GM18870 (cell line): ENCODE measurements around the gene CANX.
A peak's percentile ranks its signal among the peaks of the same experiment; 100 is the strongest.
"Not testable (repeated sequence)": the region's sequence is repeated elsewhere in the genome, so short reads cannot be mapped to it uniquely, and the experiment has no call there.

Experiments
- ATAC-seq: cut with Tn5 transposase; IDR thresholded peaks from one replicate; pipeline ENCODE4 v1.9.1; 2021; ENCODE audit warnings: moderate library complexity; ENCODE audit not compliant: unreplicated experiment

The CANX gene

DNA sequence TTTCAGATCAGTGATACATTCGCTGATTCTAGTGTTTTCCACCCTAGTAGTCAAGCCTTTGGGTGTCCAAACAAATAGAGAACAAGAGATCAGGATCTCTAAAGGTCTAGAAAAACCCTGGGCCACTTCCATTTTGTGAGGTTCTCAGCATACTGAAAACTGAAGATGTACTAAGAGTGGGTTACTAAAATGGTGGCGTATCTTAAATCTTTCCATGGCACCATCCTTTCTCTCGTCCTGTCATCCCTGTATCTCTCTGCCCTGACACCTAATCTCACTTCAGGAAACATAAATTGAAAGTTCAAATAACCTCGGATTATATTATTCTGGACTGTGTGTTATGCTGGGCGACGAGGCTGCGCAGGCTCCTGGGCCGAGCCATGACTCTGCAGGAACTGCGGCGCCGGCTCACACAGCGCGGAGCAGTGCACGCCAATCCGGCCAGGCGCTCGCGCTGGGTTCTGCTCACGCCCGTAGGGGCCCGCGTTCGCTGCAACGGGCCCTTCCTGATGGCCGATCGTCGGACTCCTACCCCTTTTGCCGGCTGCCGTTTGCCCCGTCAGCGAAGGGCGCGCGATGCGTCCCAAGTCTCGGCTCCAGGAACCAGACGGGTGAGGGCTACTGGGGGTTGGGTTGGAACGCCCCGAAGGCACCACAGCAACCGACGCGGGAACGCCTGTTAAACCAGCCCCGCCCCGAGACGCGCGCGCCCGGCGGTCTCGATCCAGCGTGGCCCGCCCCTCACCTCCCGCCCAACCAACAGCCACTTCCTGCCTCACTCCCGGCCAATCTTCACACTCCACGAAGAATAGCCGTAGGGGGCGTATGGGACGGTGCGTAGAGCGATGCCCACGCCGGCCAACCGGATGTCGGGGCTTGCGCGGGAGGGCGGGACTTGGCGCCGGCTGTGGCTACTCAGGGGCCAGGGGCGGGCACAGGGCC, 503 bp upstream of the CANX start:
- peak; percentile 81 for ATAC-seq

DNA sequence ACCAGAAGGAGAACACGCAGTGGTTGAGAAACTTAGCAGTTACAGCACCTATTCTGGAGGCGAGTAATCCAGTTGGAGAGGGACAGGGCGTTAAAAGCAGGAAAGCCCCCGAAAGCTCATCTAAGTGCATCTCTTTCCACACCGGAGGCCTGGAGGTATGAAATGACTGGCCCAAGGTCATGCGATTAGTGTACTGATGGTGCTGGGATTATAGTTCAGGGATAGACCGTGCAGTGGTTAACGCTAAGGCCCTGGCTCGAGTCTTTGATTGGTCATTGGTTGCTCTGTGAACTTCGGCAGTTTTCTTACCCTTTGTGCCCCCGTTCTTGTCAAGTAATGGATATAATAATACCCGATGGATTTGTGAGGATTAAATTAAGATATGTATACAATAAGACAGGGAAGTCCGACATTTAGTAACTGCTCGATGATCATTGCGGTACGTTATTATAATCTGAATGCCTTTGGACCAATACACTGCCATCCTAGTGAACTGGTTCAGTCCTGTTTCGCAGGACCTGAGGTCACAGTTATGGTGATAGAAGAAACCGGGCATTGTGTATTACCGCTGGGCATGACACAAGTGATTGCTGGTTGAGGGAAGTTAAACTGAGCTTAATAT, 960 bp downstream of the CANX start:
- peak; percentile 35 for ATAC-seq

DNA sequence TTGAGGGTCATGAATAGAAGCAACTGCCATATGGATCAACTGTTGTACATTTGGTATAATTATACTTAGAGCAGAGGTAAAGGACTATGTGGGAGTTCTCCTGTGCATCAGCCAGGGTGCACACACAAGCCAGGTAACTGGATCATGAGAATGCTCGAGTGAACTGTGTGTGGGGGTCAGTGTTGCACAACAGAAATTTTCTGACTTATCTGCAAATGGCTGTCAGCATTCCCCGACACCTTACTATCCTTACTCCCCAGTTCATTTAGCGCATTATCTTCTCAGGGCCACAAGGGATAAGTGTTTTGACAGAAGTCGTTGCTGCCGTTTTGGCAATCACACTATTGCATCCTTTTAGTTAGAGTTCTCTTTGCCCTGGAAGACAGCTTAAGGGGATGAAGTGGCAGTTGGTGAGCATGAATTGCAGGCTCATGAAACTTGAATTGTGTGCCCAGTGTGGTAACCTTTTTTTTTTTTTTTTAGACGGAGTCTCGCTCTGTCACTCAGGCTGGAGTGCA, 1.7 kb downstream of the CANX start:
- ATAC-seq, result no peak

DNA sequence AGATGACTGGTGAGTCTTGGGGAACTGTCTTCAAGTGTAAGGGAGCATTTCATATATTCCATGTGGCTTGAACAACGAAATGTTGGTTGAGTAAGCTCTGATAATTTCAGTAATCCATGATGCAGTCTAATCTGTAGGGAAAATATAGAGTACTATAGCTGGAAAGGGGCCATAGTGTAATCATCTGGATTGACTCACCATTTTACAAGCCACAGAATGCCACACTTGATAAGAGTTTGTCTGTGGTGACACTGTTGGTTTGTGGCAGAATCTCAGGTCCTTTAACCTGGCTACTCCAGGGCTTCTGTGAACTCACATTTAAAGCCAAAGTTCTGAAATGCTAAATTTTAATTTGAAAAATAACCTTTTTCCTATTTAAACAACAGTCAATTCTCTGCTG, 17.5 kb downstream of the CANX start:
- no peak for ATAC-seq

DNA sequence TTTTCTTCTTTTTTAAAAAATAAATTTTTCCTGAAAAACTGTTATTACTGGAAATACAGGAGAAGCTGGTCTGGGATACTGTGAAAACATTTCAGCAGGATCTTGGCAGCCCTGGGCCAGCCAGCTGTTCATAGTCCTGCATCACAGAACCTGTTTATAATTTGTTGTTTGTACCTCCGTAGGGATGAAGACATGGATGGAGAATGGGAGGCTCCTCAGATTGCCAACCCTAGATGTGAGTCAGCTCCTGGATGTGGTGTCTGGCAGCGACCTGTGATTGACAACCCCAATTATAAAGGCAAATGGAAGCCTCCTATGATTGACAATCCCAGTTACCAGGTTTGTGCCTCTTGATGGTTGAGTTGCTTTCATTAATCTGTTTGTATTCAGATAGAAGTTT, 21.5 kb downstream of the CANX start:
- no peak for ATAC-seq

- ATAC-seq, result no peak
Observed at GRCh38 chr5:179724163-179724562, 25.4 kb downstream of the CANX start.

DNA sequence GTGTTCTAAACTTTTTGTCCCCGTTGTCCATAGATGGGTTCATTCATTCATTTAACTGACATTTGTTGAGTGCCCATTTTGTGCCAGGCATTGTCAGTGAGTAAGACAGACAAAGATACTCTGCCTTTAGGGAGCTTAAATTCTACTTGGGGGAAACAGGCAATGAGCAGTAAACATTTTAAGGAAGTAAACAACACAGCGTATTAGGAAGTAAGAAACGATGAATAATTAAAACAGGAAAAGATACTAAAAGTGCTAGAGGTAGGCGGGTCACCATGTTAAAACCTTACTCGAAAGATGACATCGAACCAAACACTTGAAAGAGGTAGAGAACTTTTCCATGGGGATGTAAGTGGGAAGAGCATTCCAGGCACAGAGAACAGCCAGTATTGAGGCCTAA, 28.3 kb downstream of the CANX start:
- no peak for ATAC-seq

- no peak for ATAC-seq
Observed at GRCh38 chr5:179729303-179729702, 30.5 kb downstream of the CANX start.

- ATAC-seq, result no peak
Observed at GRCh38 chr5:179729727-179730126, 31.0 kb downstream of the CANX start.

DNA sequence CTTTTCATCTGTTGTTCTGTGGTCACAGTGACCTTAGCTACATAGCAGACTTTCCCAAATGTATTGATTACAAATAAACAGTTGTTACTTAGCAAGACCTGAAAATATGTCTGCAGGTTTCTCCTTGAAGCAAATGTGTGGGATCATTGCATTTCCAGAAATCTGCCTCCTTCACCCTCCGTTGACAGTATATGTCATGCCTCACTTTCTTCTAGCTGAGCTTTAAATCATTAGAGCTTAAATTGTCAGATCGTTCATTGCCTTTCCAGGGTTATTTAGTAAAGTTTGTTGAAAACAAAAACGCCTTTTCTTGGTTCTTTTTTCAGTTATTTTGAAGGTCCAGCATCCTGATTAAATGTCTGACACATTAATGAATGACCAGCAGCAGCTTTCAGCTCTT, 31.6 kb downstream of the CANX start:
- no peak for ATAC-seq

DNA sequence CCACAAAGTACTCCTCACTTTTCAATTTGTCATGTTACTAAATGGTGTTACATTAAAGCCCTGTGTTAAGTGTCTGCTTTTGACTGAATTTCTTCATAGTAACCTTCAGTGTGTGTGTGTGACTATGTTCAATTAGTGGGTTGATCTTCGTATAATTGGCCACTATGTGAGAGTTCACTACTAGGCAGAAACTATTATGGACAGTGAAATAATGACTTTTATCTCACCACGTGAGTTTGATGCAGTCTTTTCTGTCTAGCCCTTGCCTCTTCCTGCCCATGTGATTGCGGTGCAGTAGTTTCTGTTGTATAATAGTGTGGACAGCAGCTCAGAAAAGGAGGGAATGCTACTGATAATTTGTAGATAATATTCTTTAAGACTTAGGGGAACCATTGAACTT, 32.1 kb downstream of the CANX start:
- ATAC-seq, result no peak

DNA sequence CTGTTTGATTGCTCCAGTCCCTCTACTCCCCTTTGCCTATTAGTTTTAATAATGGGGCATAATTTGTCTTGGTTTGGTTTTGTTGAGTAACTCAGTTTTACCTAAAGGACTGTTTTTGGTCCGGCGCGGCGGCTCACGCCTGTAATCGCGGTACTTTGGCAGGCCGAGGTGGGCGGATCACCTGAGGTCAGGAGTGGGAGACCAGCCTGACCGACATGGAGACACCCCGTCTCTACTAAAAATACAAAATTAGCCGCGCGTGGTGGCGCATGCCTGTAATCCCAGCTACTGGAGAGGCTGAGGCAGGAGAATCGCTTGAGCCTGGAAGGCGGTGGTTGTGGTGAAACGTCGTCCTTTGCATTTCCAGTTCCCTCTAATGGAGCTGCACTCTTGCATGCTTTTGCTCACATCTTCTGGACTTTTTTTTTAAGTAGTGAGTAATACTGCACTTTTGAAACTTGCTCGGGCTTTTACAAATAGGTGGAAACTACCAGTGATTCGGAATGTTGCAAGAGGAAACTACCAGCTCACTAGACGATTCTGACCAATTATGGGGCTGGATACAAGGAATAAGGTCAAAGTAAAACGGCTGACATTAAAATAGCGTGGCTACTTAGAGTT, 33.1 kb downstream of the CANX start:
- ATAC-seq, result peak; percentile 29

GRCh38 chr5:179732412-179732917, 33.7 kb downstream of the CANX start, which contains the start of gene MAML1:
TSS of gene MAML1 (plus strand) at chr5:179732822. CDS start at chr5:179733113, 291 bp downstream.
- ATAC-seq, result peak; percentile 94

GRCh38 chr5:179732918-179733771, 34.4 kb downstream of the CANX start:
- ATAC-seq, result peak; percentile 2

GRCh38 chr5:179733772-179734126, 35.0 kb downstream of the CANX start:
- no peak for ATAC-seq

GRCh38 chr5:179734536-179735164, 35.9 kb downstream of the CANX start:
- no peak for ATAC-seq

GRCh38 chr5:179738742-179739141, 40.0 kb downstream of the CANX start:
- ATAC-seq, result no peak

- ATAC-seq, result not testable (repeated sequence)
Observed at GRCh38 chr5:179744106-179744505, 45.3 kb downstream of the CANX start.

GRCh38 chr5:179746872-179747271, 48.1 kb downstream of the CANX start:
- no peak for ATAC-seq

DNA sequence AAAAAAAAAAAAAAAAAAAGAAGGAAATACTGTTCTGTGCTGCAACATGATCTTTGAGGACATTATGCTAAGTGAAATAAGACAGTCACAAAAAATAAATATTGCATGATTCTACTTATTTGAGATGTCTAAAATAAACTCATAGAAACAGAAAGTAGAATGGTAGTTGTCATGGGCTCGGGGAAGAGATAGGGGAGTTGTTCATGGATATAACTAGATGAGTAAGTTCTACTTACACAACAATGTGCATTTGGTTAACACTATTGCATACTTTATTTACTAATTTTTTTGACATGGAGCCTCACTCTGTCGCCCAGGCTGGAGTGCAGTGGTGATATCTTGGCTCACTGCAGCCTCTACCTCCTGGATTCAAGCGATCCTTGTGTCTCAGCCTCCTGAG, 49.0 kb downstream of the CANX start:
- ATAC-seq, result no peak
